GM19025 (cell line): ENCODE results near the gene NECAB2.
"Not testable (repeated sequence)": the region's sequence is repeated elsewhere in the genome, so short reads cannot be mapped to it uniquely, and the experiment has no call there.

ENCODE experiments used
- ATAC-seq: cut with Tn5 transposase; IDR thresholded peaks from one replicate; pipeline ENCODE4 v1.9.1; 2021; ENCODE audit warnings: mild to moderate bottlenecking, low read depth, moderate library complexity; ENCODE audit not compliant: unreplicated experiment

NECAB2 gene

DNA sequence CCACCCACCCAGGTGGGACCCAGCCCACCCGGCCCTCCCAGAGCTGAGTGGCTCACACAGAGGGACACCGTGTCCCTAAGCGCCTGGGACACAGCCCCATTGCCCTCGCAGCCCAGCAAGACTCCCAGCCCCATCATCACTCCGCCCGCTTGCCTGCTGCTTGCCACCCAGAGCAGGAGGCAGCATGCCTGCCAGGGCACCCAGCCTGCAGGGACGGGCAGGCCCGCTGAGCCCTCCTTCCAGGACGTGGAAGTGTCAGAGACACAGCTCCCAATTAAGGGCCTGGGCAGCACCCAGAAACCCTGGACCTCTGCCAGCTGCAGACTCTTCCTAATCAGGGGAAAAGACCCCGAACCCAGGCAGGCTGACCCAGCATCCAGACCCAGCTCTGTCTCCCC is 32.2 kb upstream of the NECAB2 start:
- no peak for ATAC-seq

GRCh38 chr16:83936581-83937165 is 31.4 kb upstream of the NECAB2 start:
- no peak for ATAC-seq

DNA sequence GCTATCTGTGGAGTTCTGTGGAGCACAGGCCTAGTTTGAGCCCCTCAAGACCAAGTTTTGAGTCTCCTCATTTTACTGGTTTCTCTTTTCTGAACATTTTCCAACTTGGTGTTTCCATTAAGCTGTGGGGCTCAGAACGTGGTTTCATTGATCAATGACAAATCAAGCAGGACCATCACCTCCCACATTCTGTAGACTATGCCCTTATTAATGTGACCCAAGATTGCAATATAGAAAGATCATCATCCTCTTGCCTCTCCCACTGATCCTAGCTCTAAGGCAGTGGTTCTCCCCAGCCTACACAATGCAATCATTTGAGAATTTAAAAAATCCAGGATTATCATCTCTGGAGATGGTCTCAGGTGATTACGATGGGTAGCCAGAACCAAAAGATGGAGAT is 30.8 kb upstream of the NECAB2 start:
- ATAC-seq: no peak

- ATAC-seq: no peak
Measured at GRCh38 chr16:83937922-83938885, 29.8 kb upstream of the NECAB2 start.

DNA sequence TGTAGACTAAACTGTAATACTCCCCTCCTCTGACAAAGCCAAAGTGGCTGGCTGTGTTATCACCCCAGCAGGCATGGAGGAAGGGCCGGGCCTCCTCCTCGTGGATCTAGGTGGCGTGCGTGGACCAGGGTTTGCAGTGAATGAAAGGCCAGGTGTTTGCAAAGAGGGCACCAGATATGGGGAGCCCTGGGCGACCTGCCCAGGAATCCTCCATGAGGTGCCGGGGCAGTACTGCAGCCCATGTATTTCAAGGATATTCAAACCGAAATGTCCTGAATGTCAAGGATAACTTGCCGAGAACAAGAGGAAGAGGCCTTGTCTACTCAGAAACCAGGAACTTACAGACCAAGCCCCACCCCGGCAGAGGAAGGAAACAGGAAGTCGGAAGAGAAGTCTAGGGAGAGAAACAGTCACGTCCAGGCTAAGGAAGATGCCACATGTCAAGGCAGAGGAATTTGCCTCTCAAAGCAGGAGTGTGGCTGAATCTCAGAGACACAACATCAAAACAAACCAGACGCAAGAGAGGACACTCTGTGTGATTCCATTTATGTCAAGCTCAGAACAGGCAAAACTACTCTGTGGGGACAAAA is 28.7 kb upstream of the NECAB2 start:
- ATAC-seq: no peak

DNA sequence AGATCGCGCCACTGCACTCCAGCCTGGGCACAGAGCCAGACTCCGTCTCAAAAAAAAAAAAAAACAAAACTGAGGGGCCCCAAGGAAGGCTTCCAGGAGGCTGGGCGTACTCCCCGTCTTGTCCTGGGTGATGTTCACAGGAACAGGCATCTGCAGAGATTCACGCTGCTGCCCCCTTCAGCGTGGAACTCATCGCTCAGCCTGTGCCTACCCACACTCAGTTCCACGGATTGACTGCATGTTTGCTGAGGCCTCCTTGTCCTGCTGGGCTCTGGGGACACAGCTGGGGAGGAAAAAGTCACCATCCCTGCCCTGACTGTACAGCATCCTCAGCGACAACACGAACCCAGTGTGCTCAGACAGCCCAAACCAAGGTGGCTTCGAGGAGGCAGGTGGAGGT is 27.9 kb upstream of the NECAB2 start:
- no peak for ATAC-seq

DNA sequence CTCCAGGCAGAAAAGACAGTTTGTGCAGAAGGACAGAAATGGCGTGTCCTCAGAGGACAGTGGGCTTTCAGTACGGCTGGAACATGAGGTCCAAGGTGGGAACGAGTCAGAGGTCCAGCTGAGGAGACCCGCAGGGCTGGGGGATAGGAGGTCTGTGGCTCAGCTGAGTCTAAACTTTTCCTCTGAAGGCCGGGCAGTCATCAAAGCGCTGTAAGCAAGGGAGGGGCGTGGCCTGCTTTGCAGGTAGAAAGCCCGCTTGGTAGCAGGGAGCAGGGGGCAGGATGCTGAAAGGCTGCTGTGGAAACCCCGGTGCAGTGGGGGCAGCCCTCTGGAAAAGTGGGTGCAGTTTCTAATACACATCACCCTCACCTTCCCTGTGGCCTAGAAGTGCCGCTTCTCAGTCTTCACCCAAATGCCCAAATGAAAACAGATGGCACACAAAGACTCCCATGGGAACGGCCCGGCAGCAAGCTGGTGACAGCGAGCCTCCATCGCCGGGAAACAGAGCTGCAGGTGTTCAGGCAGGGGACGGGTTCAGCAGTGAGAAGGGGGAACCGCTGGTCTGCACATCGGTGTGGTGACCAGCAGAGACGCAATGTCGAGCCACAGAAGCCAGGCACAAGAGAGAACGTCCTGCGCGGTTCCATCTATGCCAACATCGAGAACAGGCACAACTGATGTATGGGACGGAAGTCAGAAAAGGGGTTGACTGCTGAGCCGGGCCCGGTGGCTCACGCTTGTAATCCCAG is 27.2 kb upstream of the NECAB2 start:
- no peak for ATAC-seq

GRCh38 chr16:83941546-83941945 is 26.5 kb upstream of the NECAB2 start:
- ATAC-seq: not testable (repeated sequence)

DNA sequence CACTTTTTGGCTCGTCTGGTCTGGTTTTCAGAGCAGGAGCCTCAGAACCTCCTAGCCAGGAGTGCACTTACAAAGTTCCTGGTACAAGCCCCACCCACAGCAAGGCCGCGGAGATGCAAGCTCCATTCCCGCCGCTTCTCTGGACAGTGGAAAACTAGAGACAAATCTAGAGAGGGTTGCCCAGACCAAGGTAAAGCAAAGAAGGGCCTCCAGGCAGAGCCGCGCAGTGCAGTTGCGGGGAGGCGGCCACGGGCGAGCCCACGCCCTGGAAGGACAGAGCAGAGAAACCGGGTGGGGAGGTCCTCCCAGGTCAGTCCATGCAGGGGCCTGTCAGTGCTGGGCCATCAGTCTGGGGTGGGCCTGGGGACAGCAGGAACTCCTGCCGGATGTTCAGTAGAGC is 26.0 kb upstream of the NECAB2 start:
- no peak for ATAC-seq

GRCh38 chr16:83942815-83943515 is 25.1 kb upstream of the NECAB2 start:
- no peak for ATAC-seq

DNA sequence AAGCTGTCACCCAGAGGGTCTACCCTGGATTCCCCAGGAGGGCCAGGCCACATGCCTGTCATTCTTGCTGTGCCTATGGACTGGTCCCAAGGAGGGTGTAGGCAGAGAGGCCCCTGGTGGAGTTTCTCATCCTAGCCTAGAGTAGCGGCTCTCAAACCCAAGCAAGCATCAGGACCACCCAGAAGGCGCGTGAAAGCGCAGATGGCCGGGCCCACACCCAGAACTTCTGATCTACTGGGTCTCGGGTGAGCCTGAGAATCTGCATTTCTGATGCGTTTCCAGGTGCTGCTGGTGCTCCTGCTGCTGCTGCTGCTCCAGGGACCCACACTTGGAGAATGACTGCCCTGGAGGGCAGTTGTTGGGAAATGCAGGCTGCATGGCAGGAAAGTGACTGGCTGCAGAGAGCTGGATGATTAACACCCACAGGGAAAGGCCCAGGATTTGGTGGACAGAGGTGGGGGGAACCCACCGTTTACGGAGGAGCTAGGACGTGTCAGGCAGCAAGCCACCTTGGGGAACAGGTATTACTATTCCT is 24.5 kb upstream of the NECAB2 start:
- no peak for ATAC-seq

GRCh38 chr16:83945587-83945986 is 22.5 kb upstream of the NECAB2 start:
- no peak for ATAC-seq

DNA sequence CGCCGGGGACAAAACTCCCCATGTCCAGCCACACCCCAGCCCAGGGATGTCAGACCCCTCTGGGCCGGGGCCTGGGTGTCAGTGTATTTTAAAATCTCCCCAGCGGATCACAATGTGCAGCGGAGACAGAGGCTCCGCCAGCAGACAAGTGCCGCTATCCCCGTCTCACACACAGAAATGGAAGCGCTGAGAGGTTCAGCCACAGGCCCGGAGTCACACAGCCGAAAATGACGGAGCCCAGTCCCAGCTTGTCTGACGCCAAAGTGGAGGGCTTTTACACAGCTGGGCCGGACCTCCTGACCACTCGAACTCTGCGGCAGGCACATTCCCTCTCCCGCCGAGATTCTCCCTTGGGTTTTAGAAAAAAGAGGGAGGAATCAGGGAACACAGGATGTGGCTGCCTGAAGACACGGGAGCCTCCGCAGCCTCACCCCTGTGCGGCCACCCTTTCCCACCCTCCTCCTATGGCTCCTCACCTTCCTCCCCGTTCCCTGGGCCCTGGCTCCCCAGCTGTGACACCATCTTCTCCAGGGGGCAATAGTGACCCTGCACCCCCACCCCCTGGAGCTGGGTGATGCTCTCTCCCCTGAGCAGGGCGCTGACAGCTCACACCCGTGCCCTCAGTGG is 21.8 kb upstream of the NECAB2 start:
- no peak for ATAC-seq

DNA sequence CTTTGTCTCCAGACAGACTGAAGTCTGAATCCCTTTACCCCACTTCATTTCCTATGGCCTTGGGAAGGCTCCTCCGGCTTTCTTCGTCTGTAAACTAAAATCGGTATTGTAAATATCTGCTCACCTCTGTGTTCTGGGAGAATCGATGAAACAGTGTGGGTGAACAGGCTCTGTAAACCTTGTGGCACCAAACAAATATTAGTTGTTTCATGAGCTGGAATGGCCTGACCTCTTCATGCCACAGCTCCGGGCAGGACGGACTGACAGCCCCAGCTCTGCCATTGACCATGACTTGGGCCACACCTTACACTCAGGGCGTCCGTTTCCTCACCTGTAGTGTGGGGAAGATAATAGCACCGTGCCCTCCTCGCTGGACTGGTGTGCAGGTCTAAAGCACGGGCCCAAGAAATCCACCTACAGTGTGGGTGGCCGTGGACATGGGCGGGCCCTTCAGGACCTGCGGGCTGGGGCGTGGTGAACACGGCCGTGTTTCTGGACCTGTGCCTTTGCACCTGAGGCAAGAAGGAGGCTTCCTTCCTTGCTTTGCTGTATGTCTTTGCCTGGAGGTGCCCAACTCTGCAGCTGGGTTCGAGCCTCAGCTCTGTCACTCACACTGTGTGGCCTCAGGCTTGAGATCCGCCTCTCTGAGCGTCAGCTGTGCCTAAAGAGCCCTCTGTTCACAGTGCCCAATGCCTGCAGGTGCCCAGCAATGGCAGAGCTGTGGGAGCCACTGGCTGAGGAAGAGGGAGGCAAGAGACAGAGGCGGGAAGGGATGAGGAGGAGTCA is 21.1 kb upstream of the NECAB2 start:
- ATAC-seq: no peak

- no peak for ATAC-seq
Measured at GRCh38 chr16:83947642-83948234, 20.3 kb upstream of the NECAB2 start.

GRCh38 chr16:83948914-83949723 is 18.9 kb upstream of the NECAB2 start:
- no peak for ATAC-seq

DNA sequence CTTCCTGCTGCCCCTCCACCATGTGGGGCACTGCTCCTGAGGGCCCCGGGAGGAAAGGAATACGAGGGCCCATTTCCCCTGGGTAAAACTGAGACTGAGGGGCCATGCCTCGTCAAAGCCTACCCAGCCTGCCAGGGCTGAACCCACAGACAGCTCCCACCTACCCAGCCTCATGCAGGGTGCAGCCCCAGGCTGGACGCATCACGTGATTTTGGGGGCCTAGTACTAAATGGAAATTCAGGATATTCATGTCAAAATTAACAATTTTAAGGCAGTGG is 18.4 kb upstream of the NECAB2 start:
- no peak for ATAC-seq

DNA sequence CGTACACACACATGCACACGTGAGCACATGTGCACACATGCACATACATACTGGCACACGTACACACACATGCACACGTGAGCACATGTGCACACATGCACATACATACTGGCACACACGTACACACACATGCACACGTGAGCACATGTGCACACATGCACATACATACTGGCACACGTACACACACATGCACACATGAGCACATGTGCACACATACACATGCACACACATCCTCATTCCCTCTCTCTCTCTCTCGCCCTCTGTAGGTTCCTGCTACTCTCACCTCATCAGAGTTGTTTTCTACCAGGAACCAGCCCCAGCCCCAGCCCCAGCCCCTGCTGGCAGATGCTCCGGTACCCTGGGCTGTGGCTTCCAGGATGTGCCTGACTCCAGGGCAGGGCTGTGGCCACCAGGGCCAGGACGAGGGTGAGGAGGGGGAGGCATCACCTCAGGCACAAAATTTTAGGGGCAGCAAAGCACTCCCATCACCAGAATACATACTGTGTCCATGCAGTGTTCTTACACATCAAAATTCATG is 17.1 kb upstream of the NECAB2 start:
- ATAC-seq: not testable (repeated sequence)
